ENCODE data around the gene FILIP1L. TPM values are rescaled to one million over a fixed set of nuclear protein-coding genes. Genes with fewer than 3 reads are reported as not detected.

The FILIP1L gene
- total RNA-seq, 1 experiment from 2014 or later: 0.17 TPM

DNA sequence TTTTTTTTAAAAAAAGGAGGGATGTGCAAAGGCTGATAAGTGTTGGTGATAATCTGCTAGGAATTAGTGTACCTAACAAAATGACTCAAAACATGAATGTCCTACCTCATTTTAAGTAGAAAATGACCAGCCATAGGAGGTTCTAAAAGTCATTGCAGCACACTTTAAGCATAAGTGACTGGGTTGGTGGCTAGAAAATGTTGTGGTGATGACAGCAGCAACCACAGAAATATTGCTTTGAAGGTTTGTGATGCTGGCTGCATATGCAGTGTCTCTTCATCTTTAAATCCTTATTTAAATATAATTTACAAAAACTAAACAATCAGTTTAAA, 241.4 kb downstream of the FILIP1L start:
- CTCF ChIA-PET: no interaction called here
- Histone ChIP-seq H4K20me1 (ENCODE audit: insufficient read depth) (no peaks in the 10 kb centered on the region), H2AFZ (ENCODE audit: low read depth, low read length, poor library complexity, severe bottlenecking) (no peak overlapping the region), H3K4me2 (ENCODE audit: low read length) (no peak overlapping the region), H3K4me1 (ENCODE audit: control insufficient read depth in 1 of 2, insufficient read depth in 2 of 2, low read length in 2 of 2) (peaks cover 0 to 7% of the 10 kb centered on the region in 2 experiments; a peak in 2 of 4 replicates), H3K79me2 (ENCODE audit: insufficient read depth, low read length) (peaks cover 12% of the 10 kb centered on the region; the same call in 1 of the 2 replicates), H3K9me2 (ENCODE audit: insufficient read depth) (no peaks in the 10 kb centered on the region), H3K9ac (ENCODE audit: low read length) (no peak overlapping the region), H3K4me3 (replicated peaks in 1 of 2; ENCODE audit: low read depth in 1 of 2, low read length in 2 of 2) (no peak overlapping the region), H3K9me3 (ENCODE audit: control insufficient read depth in 1 of 2, insufficient read depth in 1 of 2, low read depth in 1 of 2, low read length in 2 of 2) (no peaks in the 10 kb centered on the region), H3K27me3 (ENCODE audit: insufficient read depth, low read length) (no peaks in the 10 kb centered on the region), H3K27ac (ENCODE audit: low read depth, low read length) (no peak overlapping the region), H3K36me3 (ENCODE audit: control insufficient read depth in 1 of 2, insufficient read depth in 2 of 2, low read length in 2 of 2) (no peaks in the 10 kb centered on the region)
- BruUV-seq (replicated peaks): no TSS peak
- ATAC-seq (no peak), DNase-seq (ENCODE audit: low read depth, low spot score) (no peak)
- intact Hi-C loops (cut with micrococcal nuclease): no loop called here
- TF ChIP-seq ZBTB33 (IDR thresholded peaks at IDR 0.05; ENCODE audit: extremely low read depth, insufficient replicate concordance, low read length): no peak
- no peak for TF ChIP-seq REST (IDR thresholded peaks at IDR 0.05; ENCODE audit: low read depth)
- no peak for TF ChIP-seq EZH2phosphoT487 (IDR thresholded peaks at IDR 0.05; ENCODE audit: borderline replicate concordance)
- TF ChIP-seq, protein P1, sequence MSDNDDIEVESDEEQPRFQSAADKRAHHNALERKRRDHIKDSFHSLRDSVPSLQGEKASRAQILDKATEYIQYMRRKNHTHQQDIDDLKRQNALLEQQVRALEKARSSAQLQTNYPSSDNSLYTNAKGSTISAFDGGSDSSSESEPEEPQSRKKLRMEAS (IDR thresholded peaks at IDR 0.05): no peak
- no peak for TF ChIP-seq YY1 (IDR thresholded peaks at IDR 0.05; ENCODE audit: extremely low read depth, insufficient replicate concordance, low read depth, low read length)
- no peak for TF ChIP-seq TCF7L2 (IDR thresholded peaks at IDR 0.05; ENCODE audit: borderline replicate concordance, extremely low read depth, insufficient read depth, insufficient read length)
- no peak for TF ChIP-seq ZFX (IDR thresholded peaks at IDR 0.05)
- no peak for TF ChIP-seq JUND (IDR thresholded peaks at IDR 0.05)
- no peak for TF ChIP-seq POLR2A (IDR thresholded peaks at IDR 0.05; ENCODE audit: borderline replicate concordance, extremely low read depth, insufficient read depth, insufficient read length)
- TF ChIP-seq ATF3 (IDR thresholded peaks at IDR 0.05): no peak
- TF ChIP-seq SIN3A (IDR thresholded peaks at IDR 0.05; ENCODE audit: low read depth): no peak
- no peak for TF ChIP-seq ELF1 (IDR thresholded peaks at IDR 0.05; ENCODE audit: borderline replicate concordance, low read depth)
- TF ChIP-seq FOSL1 (IDR thresholded peaks at IDR 0.05; ENCODE audit: low read depth): no peak
- no peak for TF ChIP-seq RAD21 (IDR thresholded peaks at IDR 0.05; ENCODE audit: low read depth)
- no peak for TF ChIP-seq CTCF (IDR thresholded peaks at IDR 0.05 in 2 of 3, conservative IDR thresholded peaks at IDR 0.05 in 1 of 3; ENCODE audit: borderline replicate concordance in 1 of 3, insufficient read depth in 1 of 3, low read depth in 2 of 3, low read length in 2 of 3)
- TF ChIP-seq SRF (IDR thresholded peaks at IDR 0.05; ENCODE audit: low read depth): no peak
- no peak for TF ChIP-seq CBX3 (IDR thresholded peaks at IDR 0.05; ENCODE audit: low read depth)
- no peak for TF ChIP-seq POLR2AphosphoS5 (IDR thresholded peaks at IDR 0.05; ENCODE audit: low read depth, low read length)
- POLR2A ChIA-PET: no interaction called here
- RAD21 ChIA-PET (ENCODE audit: low non-redundant PET in 1 of 2, low total read pairs in 2 of 2, uncharacterized antibody in 2 of 2, unreplicated experiment in 2 of 2): no interaction called here

Measured in HCT116 (cell line).